GM12878 (cell line): ENCODE results near the gene AZU1. TPM values are rescaled to one million over a fixed set of nuclear protein-coding genes. Genes with fewer than 3 reads are reported as not detected.

Experiments used
- ATAC-seq: fragments of 200-7000 bp; cut with Tn5 transposase; 3 replicates; pipeline ENCODE4 v1.9.1; 2020; ENCODE audit warnings: mild to moderate bottlenecking, moderate library complexity
- BruUV-seq: library from RNA; stranded (reverse); fragments of 400-500 nt; replicated peaks from 2 replicates; lab custom pipeline; 2021; lab: Mats Ljungman, UMichigan
- CTCF ChIA-PET: fragments of 300-600 bp; sonication (Branson Sonifier 250); formaldehyde crosslinking; extraction: SDS; loops from one replicate; lab custom pipeline; 2021; ENCODE audit warnings: inconsistent platforms; lab: Yijun Ruan, JAX
- POLR2A ChIA-PET: fragments of 350-600 bp; formaldehyde crosslinking; extraction: SDS; loops from one replicate; lab custom pipeline; 2021; ENCODE audit warnings: inconsistent platforms; lab: Charles Lee
- RAD21 ChIA-PET: fragments of 300-600 bp; sonication (Branson Sonifier 250); formaldehyde crosslinking; loops from one replicate; lab custom pipeline; 2023; ENCODE audit warnings: antibody characterized with exemption; ENCODE audit not compliant: unreplicated experiment; lab: Charles Lee
- SMC1A ChIA-PET: fragments of 300-600 bp; sonication (Branson Sonifier 250); formaldehyde crosslinking; loops from one replicate; lab custom pipeline; 2023; ENCODE audit not compliant: unreplicated experiment, uncharacterized antibody; lab: Charles Lee
- DNase-seq: peaks from one replicate; pipeline ENCODE4 v3.0.0-alpha.2; 2011; ENCODE audit warnings: low read depth, low spot score
- FAIRE-seq: peaks from 3 replicates; lab custom pipeline; 2011; peaks lifted over from hg19 to GRCh38; lab: Jason Lieb, UNC
- H2AFZ ChIP-seq: 2 replicates; pipeline ENCODE4 v1.6.0; 2011; ENCODE audit warnings: low read depth, low read length, control low read depth; ENCODE audit not compliant: control insufficient read depth
- H3K27ac ChIP-seq: 2 replicates; pipeline ENCODE4 v1.5.1; 2011; ENCODE audit warnings: control low read depth; ENCODE audit not compliant: control insufficient read depth, insufficient read depth
- H3K27me3 ChIP-seq, 2 experiments: replicated peaks in 1 of 2; 2 replicates each; pipeline versions ENCODE4 v1.6.0 to v1.6.1; 2011; ENCODE audit warnings: low read length in 1 of 2; ENCODE audit not compliant: control insufficient read depth in 2 of 2, insufficient read depth in 2 of 2
- H3K36me3 ChIP-seq, 2 experiments: 2 replicates each; pipeline ENCODE4 v1.5.1; 2011; ENCODE audit warnings: low read length in 1 of 2; ENCODE audit not compliant: control insufficient read depth in 2 of 2, insufficient read depth in 2 of 2
- H3K4me1 ChIP-seq: 2 replicates; pipeline ENCODE4 v1.6.1; 2011; ENCODE audit warnings: mild to moderate bottlenecking, low read length, moderate library complexity, mixed read lengths; ENCODE audit not compliant: control insufficient read depth, insufficient read depth
- H3K4me2 ChIP-seq: 2 replicates; pipeline ENCODE4 v1.6.0; 2011; ENCODE audit warnings: control low read depth; ENCODE audit not compliant: control insufficient read depth, insufficient read depth
- H3K4me3 ChIP-seq: fragments of 200-600 bp; sonication (generic); 2 replicates; pipeline ENCODE4 v1.5.1; 2016
- H3K79me2 ChIP-seq: 2 replicates; pipeline ENCODE4 v1.6.0; 2011; ENCODE audit warnings: low read length; ENCODE audit not compliant: control insufficient read depth, insufficient read depth
- H3K9ac ChIP-seq: 2 replicates; pipeline ENCODE4 v1.8.0; 2011; ENCODE audit warnings: low read length, control low read depth, mixed read lengths; ENCODE audit not compliant: control insufficient read depth, insufficient read depth
- H3K9me3 ChIP-seq: replicated peaks from 3 replicates; pipeline ENCODE4 v1.5.1; 2011; ENCODE audit warnings: mild to moderate bottlenecking, low read length; ENCODE audit not compliant: control insufficient read depth, insufficient read depth
- H4K20me1 ChIP-seq: 2 replicates; pipeline ENCODE4 v1.6.0; 2011; ENCODE audit not compliant: control insufficient read depth, insufficient read depth
- BMI1 ChIP-seq: fragments of 450-650 bp; IDR thresholded peaks from 2 replicates; pipeline ENCODE4 v1.6.1; 2016; ENCODE audit warnings: mild to moderate bottlenecking, moderate library complexity, borderline replicate concordance
- FOXM1 ChIP-seq: IDR thresholded peaks from 2 replicates; pipeline ENCODE4 v1.6.1; 2012; ENCODE audit warnings: low read depth, mild to moderate bottlenecking, inconsistent platforms, low read length, moderate library complexity
- GATAD2B ChIP-seq: fragments of 450-650 bp; conservative IDR thresholded peaks from 2 replicates; pipeline ENCODE4 v1.6.1; 2017; ENCODE audit warnings: low read depth, mild to moderate bottlenecking, moderate library complexity
- IKZF2 ChIP-seq, 2 experiments: fragments of 450-650 bp; IDR thresholded peaks; 2 replicates each; pipeline ENCODE4 v1.6.1; 2017; ENCODE audit warnings: mild to moderate bottlenecking in 2 of 2, moderate library complexity in 2 of 2
- KLF5 ChIP-seq: fragments of 450-650 bp; IDR thresholded peaks from 2 replicates; pipeline ENCODE4 v1.6.1; 2014; ENCODE audit warnings: mild to moderate bottlenecking; ENCODE audit not compliant: partially characterized antibody
- NFIC ChIP-seq: IDR thresholded peaks from 2 replicates; pipeline ENCODE4 v1.6.1; 2012; ENCODE audit warnings: low read depth, mild to moderate bottlenecking, inconsistent platforms, low read length, moderate library complexity
- NR2F1 ChIP-seq: fragments of 450-650 bp; conservative IDR thresholded peaks from 2 replicates; pipeline ENCODE4 v1.6.1; 2017; ENCODE audit warnings: mild to moderate bottlenecking
- RAD21 ChIP-seq: IDR thresholded peaks from 2 replicates; pipeline ENCODE4 v1.6.1; 2011; ENCODE audit warnings: mild to moderate bottlenecking, low read depth, low read length, moderate library complexity; ENCODE audit not compliant: insufficient read depth
- RBBP5 ChIP-seq: fragments of 200-600 bp; sonication (generic); conservative IDR thresholded peaks from 2 replicates; pipeline ENCODE4 v1.6.1; 2016
- SMAD1 ChIP-seq: fragments of 450-650 bp; IDR thresholded peaks from 2 replicates; pipeline ENCODE4 v1.6.1; 2018; ENCODE audit warnings: mild to moderate bottlenecking, low read depth; ENCODE audit not compliant: partially characterized antibody
- TARDBP ChIP-seq: IDR thresholded peaks from 2 replicates; pipeline ENCODE4 v1.6.1; 2016; ENCODE audit warnings: borderline replicate concordance
- ZNF384 ChIP-seq: IDR thresholded peaks from 2 replicates; pipeline ENCODE4 v1.6.1; 2012; ENCODE audit warnings: low read depth, mild to moderate bottlenecking, low read length, improper control_type of control experiment, borderline replicate concordance
- WGBS: methylation state at CpG from one replicate; pipeline ENCODE4 v1.1.6; 2016; ENCODE audit warnings: low lambda C conversion rate; ENCODE audit not compliant: insufficient replicate concordance, insufficient coverage; ENCODE audit errors: missing lambda C conversion rate; 5-methylcytosine and 5-hydroxymethylcytosine counted together
- in situ Hi-C: fragments of 300-500 bp; cut with MboI; formaldehyde crosslinking; loops from 9 replicates; pipeline ENCODE4 v1.14.3; 2018; ENCODE audit warnings: mixed read lengths
- intact Hi-C: fragments of 100-400 bp; cut with micrococcal nuclease; formaldehyde crosslinking; loops from one replicate; pipeline ENCODE4 v1.14.2; 2022; ENCODE audit not compliant: unreplicated experiment
- polyA plus RNA-seq, 11 experiments: library from polyadenylated mRNA; depleted of rRNA in 4 of 11; unstranded in 6 of 11; stranded (reverse) in 5 of 11; fragments of >200 nt; fragmentation: Nextera tagmentation in 4 of 11; fragmentation: Illumina TruSeq in 1 of 11; extraction: Ambion mirVana in 4 of 11; extraction: Trizol in 1 of 11; gene quantifications; 1 replicate in 1 of 11; 2 replicates in 10 of 11; pipeline versions ENCODE4 v1.2.1 to v1.2.3, GENCODE V29; 2011 to 2016; ENCODE audit warnings: inconsistent platforms in 2 of 11, missing spikeins in 2 of 11, low read depth in 1 of 11
- total RNA-seq, 4 experiments: library from RNA; depleted of rRNA in 3 of 4; stranded (reverse); fragments of >200 nt in 3 of 4; fragmentation: Illumina TruSeq in 1 of 4; extraction: Trizol in 1 of 4; gene quantifications; 2 replicates each; pipeline versions ENCODE4 v1.2.1 to v1.2.3, GENCODE V29; 2013 to 2021
- TF ChIP-seq, protein P1 (sequence below): IDR thresholded peaks from 2 replicates; pipeline ENCODE4 v1.6.1; 2011; ENCODE audit warnings: borderline replicate concordance, low read depth, mild to moderate bottlenecking, moderate library complexity, low read length; ENCODE audit not compliant: insufficient read depth, poor library complexity, severe bottlenecking

The AZU1 gene
- total and polyA plus RNA-seq, 10 of the 15 experiments (the other 5 are each of a cell fraction or from before 2014, with no cell fraction given), result not detected

DNA sequence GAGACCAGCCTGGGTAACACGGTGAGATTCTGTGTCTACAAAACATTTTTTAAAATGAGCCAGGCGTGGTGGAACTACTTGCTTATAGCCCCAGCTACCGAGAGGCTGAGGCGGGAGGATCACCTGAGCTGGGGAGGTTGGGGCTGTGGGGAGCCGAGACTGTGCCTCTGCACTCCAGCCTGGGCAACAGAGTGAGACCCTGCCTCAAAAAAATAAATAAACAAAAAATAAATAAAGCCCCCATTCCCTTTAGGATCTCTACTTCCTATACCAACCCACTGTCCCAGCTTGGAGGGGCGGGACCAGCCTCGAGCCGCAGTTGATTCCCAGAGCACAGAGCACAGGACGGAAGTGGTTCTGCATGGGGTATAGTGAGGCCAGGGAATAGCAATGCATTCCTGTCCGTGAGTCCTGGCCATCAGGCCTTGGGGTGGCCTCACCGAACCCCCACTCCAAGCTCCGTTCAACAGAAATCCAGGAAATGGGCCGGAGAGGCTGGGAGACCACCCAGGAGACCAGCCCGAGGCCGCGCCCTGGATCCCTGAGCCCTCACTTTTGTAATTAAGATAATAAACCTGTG lies 35.2 kb upstream of the AZU1 start:
- TF ChIP-seq SMAD1, result no peak
- TF ChIP-seq RBBP5, result no peak
- no peak for TF ChIP-seq RAD21
- no peak for TF ChIP-seq KLF5
- no peak for TF ChIP-seq ZNF384
- no peak for TF ChIP-seq NFIC
- TF ChIP-seq, protein P1, sequence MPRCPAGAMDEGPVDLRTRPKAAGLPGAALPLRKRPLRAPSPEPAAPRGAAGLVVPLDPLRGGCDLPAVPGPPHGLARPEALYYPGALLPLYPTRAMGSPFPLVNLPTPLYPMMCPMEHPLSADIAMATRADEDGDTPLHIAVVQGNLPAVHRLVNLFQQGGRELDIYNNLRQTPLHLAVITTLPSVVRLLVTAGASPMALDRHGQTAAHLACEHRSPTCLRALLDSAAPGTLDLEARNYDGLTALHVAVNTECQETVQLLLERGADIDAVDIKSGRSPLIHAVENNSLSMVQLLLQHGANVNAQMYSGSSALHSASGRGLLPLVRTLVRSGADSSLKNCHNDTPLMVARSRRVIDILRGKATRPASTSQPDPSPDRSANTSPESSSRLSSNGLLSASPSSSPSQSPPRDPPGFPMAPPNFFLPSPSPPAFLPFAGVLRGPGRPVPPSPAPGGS, result no peak
- TF ChIP-seq FOXM1, result no peak
- TF ChIP-seq IKZF2 (IDR thresholded peaks at IDR 0.05), result no peak
- TF ChIP-seq NR2F1, result no peak
- no peak for TF ChIP-seq TARDBP
- TF ChIP-seq BMI1, result no peak
- TF ChIP-seq GATAD2B, result no peak
- BruUV-seq, result no TSS peak
- H3K4me3 ChIP-seq, result no peak overlapping the region
- no peaks in the 10 kb centered on the region; a peak in 1 of 4 replicates for H3K27me3 ChIP-seq
- H3K9me3 ChIP-seq, result no peaks in the 10 kb centered on the region
- no peak overlapping the region for H3K27ac ChIP-seq
- H3K9ac ChIP-seq, result no peak overlapping the region
- SMC1A ChIA-PET, result no interaction called here
- no peak overlapping the region for H3K4me2 ChIP-seq
- no peaks in the 10 kb centered on the region; the same call in 1 of the 2 replicates for H3K79me2 ChIP-seq
- FAIRE-seq (no peak), DNase-seq (no peak), ATAC-seq (no peak)
- 57% methylated on average over 16 of the region's 16 CpGs for WGBS
- POLR2A ChIA-PET, result interaction anchor here (0.9 kb wide), 1 partner anchor 274 kb away, joined by 3 read pairs; the partner anchor contains the start of gene ARHGAP45
- RAD21 ChIA-PET, result no interaction called here
- in situ Hi-C loops (no loop called here), intact Hi-C loops (no loop called here)
- CTCF ChIA-PET, result no interaction called here
- no peak overlapping the region for H2AFZ ChIP-seq
- no peaks in the 10 kb centered on the region for H4K20me1 ChIP-seq
- no peaks in the 10 kb centered on the region for H3K4me1 ChIP-seq
- H3K36me3 ChIP-seq, result no peaks in the 10 kb centered on the region
